GM19468 (cell line): ENCODE data around the gene VAV2.

Experiments used
- ATAC-seq: cut with Tn5 transposase; IDR thresholded peaks from one replicate; pipeline ENCODE4 v1.9.1; 2021; ENCODE audit warnings: mild to moderate bottlenecking, moderate library complexity, moderate number of reproducible peaks; ENCODE audit not compliant: unreplicated experiment; ENCODE audit errors: extremely low read depth

Gene VAV2, protein sequence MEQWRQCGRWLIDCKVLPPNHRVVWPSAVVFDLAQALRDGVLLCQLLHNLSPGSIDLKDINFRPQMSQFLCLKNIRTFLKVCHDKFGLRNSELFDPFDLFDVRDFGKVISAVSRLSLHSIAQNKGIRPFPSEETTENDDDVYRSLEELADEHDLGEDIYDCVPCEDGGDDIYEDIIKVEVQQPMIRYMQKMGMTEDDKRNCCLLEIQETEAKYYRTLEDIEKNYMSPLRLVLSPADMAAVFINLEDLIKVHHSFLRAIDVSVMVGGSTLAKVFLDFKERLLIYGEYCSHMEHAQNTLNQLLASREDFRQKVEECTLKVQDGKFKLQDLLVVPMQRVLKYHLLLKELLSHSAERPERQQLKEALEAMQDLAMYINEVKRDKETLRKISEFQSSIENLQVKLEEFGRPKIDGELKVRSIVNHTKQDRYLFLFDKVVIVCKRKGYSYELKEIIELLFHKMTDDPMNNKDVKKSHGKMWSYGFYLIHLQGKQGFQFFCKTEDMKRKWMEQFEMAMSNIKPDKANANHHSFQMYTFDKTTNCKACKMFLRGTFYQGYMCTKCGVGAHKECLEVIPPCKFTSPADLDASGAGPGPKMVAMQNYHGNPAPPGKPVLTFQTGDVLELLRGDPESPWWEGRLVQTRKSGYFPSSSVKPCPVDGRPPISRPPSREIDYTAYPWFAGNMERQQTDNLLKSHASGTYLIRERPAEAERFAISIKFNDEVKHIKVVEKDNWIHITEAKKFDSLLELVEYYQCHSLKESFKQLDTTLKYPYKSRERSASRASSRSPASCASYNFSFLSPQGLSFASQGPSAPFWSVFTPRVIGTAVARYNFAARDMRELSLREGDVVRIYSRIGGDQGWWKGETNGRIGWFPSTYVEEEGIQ

DNA sequence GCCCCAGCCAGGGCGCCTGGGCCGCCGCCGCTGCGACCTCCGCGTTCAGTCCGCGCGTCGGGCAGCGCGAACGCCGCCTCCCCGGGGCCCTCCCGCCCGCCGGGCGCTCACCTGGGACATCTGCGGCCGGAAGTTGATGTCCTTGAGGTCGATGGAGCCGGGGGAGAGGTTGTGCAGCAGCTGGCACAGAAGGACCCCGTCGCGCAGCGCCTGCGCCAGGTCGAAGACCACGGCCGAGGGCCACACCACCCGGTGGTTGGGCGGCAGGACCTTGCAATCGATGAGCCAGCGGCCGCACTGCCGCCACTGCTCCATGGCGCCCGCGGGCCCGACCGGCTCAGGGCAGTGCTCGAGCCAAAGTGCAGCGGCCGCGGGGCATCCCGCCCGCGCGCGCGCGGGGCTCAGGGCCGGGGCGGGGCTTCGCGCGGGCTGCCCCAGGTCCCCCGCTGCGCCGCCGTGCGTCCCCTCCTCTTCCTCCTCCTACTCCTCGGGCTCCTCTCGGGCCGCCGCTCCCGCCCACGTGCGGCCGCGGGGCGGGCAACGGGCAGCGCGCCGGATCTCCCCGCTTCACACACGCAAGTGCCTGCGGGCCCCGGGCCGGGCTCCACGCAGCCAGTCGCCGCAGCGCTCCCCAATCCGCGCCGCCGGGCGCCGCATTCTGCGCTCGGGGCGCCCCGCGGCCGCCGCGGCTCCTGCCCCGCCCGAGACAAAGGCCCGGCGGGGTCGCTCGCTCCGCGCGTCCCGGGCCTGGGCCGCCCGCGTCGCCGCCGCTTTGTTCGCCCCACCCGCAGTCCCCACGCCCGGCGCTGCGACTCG, at the start of gene VAV2:
VAV2 (minus strand) TSS at position 361 of the 816 bp plus-strand sequence; CDS start at position 315, 46 bp downstream.
- no peak for ATAC-seq

GRCh38 chr9:134041649-134041962, 49.5 kb upstream of the VAV2 start:
- ATAC-seq, result no peak

DNA sequence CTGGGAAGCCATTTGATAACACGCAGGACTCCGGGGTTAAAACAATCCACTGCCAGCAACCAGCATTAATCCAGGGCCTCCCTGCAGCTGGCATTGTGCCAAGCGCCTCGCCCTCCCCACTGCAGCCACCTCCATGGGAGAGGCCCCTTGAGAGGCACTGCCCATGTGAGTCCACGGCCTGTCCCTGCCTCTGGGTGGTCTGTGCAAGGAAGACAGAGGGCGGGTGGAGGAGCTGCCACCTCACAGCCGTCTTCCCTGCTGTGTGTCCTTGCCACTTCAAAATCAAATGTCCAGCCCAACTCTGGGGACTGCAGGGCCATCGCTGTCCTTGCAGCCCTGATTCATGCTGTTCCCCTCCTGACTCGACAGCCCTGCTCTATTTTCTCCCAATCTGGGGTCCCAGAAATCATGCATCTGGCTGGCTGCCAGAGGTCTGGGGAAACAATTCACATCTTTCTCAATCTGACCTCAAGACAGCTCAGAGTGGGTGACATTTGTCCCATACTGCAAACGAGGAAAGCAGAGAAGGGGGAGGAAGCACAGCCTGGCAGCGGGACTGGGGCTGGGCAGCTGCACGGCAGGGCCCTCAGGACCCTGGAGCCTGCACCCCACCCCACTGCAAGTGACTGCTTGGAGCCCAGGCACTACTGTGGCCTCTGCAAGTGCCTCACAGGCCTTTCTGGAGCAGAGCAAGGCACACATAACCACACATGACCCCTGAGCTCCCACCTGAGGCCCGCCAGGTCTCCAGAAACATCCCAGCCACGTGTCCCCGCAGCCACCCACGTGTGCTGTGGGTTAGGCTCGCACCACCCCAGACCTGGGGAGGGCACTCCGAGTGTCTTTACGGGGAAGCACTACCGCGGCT, 48.9 kb upstream of the VAV2 start:
- no peak for ATAC-seq

DNA sequence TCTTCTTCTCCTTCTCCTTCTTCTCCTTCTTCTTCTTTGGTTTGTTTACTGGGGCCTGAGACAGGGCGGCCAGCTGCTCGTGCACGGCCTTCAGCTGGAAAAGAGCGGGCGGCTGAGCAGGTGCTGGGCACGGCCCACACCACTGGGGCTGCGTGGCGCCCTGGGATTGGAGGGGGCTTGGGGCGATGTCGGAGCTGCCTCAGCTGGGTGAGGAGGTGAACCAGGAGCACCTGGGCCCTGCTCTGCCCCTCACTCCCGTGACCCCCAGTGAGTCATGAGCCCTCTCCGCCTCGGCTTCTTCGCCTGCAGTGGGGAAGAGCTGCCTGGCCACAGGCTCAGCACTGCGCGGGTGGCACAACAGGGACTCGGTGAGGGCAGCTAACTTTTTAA, 48.0 kb upstream of the VAV2 start:
- no peak for ATAC-seq

DNA sequence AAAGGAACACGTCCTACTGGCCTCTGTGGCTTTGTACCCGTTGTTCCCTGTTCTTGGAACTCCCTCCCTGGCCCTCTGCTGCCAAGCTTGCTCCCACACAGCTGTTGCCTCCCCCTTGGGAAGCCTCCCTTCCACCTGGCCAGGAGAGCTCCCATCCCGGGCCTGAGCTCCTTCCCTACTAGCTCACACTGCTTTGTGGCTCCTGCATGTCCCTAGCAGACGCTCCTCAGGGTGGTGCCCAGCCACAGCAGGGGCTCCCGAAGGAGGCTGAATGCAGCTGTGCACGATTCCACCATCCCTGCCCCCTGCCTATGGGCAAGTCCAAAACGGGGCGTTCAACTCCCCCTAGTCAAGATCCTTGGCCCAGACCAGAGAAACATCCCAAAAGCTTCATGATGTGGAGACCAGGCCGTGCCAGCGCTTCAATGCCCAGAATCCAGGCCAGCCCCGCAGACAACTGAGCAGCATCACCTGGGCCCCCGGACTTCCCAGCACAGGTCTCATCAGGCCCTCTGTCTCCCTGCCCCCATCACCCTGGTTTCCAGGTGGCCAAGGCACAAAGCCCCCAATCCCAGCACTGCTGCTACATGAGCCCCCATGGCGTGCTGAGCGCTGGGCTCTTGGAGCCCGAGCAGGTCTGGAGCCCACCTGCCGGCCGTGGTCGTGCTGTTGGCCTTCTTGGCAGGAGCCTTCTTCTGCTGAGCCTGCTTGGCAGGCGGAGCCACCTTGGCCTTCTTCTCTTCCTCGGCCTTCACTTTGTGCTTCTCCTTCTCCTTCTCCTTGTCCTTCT, 47.5 kb upstream of the VAV2 start:
- no peak for ATAC-seq

DNA sequence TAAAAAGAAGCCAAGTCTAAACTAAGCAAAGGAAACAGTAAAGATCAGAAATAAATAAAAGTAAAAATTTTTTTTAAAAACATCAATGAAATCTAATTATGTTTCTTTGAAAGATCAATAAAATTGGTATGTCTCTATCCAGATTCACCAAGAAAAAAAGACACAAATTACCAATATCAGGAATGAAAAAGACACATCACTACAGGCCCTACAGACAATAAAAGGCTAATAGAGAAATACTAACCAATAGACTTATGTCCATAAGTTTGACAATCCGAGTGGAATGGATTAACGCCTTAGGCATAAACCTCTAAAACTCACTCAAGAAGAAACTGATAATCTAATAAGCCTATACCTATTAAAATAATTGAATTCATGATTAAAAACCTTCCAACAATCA, 45.5 kb upstream of the VAV2 start:
- no peak for ATAC-seq

DNA sequence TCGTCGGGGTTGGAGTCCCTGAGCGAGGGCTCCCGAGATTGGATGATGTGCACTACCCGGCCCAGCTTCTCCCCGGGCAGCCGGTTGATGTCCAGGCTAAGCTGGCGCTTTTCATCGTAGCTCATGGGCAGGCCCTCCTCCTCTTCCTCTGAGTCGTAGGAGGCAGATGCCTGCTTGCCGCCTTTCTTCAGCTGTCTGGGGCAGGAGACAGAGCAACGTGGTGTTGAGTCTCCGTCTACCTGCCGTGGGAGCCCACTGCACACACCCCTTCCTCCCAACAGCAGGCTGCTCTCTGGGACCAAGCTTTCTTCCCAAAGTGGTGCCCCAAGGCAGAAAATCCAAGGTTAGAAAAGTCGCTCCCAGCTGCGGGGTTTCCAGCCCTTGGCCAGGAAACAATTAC, 44.0 kb upstream of the VAV2 start:
- ATAC-seq, result no peak

DNA sequence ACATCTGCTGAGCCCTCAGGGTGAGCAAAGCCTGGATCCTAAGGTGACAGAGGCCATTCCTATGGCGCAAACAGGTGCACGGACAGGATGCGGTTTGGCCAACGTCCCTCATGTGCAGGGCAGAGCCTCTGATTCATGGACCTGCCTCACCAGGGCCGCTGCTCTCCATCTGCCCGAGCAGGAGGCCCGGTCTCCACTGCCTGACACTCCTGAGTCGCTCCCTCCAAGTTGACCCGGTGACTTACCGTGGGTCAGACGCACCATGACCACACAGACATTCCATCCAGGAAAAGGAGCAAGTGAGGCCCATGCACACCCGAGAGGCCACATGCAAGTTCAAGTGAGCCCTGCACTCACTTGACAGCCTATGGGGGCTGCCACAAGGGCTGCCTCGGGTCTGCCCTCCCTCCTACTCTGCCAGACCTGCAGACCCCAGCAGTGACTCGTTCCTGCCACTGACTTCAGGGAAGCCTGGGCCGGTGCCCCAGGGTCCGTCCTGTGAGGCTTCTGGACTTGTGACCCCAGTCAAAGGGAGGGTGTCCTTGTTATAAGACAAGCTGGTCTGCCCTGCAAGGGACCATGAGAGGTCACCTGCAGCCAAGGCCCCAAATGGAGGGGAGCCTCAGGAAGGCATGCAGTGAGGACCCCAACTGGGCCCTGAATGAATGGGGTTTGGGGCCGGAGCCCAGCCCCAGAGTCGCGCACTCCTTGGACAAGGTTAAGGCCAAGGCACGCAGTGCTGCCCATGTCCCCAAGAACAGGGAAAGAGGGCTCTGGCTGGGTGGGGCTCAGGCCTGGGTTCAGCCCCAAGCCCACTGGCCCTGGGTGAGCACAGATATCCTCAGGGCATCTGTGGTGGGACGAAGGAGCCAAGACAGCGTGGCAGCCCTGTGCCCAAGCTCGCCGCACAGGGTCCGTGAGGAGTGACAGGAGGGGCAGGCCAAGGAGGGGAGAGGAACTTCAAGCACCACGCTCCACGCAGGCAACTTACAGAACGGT, 43.2 kb upstream of the VAV2 start:
- no peak for ATAC-seq

DNA sequence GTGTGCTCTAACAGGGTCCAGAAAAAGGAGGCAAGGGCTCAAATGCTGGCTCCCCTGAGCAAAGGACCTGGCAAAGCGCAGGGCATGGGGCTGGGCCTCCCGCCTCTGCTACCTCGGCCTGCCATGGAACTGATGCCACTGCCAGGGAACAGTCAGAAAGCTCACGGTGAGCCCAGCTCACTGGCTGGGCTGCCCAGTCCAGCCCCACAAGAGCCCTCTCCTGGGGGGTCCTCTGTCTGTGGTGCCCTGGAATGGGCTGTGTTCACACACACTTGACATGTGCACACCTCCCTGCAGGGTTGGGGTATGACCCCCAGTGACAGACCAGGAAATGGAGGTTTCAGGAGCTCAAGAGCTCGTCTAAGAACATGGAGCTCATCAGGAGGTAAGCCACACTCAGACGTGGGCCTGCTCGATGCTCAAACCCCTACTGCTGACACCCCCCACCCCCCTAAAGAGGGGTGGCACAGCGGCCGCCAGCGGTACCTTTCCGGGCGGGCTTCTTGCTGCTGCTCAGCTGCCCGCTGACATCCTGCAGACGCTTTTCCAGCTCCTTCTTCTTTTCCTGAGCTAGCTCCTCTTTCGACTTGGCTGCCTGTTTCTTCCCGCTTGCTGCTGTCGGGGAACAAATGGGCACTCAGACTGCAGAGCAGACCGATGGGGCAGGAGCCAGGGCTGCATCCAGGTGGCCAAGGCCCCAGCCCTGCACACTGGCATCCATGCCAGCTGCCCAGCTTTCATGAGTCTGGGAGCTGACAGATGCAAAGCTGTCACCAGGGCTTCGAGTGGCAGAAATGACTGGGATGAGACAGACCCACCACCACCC, 42.3 kb upstream of the VAV2 start:
- no peak for ATAC-seq

GRCh38 chr9:134033516-134034214, 41.5 kb upstream of the VAV2 start:
- ATAC-seq, result no peak

- ATAC-seq, result no peak
These were observed 40.5 kb upstream of the VAV2 start for GRCh38 chr9:134032456-134033222.

DNA sequence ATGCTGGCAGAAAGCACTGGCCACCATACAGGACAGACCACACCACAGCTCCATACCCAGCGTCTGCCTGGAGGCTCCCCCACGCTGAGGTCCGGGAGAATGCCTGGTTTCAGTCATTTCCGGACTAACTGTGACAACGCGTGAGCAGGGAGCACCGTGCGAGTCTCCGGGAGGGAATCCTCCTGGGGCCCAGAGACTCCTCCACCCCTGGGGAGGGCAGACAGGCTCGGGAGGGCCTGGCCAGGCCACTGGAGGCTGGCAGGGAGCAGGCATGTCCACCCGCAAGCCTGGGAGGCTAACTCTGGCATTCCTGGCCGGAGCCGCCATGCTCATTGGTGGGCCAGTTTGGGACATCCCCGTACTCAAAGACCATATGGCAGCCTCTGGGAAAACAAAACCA, 39.7 kb upstream of the VAV2 start:
- no peak for ATAC-seq

- no peak for ATAC-seq
These were observed 38.8 kb upstream of the VAV2 start for GRCh38 chr9:134030821-134031470.

DNA sequence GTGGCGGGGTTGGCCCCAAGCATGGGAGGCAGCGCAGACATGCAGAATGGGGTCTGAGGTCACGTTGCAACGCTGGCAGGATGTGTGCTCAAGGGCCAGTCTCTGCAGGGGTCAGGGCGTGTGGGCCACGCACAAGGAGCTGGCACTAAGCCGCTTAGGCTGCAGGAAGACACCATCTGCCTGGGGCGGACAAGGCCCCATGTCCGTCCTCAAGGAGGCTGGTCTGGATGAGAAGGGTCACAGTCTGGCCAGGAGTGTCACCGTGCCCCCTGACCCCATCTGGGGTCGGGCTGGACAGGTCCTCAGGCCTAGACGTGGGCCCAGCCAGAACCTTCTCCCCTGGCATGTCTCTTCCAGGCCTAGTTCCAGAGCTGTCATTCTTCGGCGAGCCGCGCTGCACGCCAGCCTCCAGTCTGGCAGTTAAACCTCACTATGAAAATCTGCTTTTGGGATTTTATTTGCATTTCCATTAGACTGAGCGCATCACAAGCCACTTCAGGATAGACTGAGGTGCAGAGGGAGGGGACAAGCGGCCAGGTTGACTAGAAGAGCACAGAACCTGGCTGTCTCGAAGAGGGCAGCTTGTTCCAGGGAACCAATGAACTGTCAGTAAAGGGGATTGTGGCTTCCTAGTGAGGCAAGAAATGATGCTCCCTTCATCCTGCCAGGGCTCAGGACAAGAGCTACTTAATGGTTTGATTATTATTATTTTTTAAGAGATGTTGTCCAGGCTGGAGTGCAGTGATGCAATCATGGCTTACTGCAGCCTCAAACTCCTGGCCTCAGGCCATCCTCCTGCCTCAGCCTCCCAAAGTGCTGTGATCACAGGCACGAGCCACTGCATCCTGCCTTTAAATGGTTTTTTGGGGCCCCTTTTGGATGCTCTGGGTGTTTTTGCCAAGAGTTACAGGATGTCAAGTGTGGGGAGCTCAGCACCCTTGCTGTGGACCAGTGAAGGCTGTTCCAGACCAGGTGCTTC, 37.4 kb upstream of the VAV2 start:
- ATAC-seq, result no peak
